HG02763 (cell line): ENCODE results near the gene PHF19.

Source experiments
- ATAC-seq: cut with Tn5 transposase; IDR thresholded peaks from one replicate; pipeline ENCODE4 v1.9.1; 2021; ENCODE audit warnings: mild to moderate bottlenecking, moderate library complexity; ENCODE audit not compliant: unreplicated experiment

The PHF19 gene

DNA sequence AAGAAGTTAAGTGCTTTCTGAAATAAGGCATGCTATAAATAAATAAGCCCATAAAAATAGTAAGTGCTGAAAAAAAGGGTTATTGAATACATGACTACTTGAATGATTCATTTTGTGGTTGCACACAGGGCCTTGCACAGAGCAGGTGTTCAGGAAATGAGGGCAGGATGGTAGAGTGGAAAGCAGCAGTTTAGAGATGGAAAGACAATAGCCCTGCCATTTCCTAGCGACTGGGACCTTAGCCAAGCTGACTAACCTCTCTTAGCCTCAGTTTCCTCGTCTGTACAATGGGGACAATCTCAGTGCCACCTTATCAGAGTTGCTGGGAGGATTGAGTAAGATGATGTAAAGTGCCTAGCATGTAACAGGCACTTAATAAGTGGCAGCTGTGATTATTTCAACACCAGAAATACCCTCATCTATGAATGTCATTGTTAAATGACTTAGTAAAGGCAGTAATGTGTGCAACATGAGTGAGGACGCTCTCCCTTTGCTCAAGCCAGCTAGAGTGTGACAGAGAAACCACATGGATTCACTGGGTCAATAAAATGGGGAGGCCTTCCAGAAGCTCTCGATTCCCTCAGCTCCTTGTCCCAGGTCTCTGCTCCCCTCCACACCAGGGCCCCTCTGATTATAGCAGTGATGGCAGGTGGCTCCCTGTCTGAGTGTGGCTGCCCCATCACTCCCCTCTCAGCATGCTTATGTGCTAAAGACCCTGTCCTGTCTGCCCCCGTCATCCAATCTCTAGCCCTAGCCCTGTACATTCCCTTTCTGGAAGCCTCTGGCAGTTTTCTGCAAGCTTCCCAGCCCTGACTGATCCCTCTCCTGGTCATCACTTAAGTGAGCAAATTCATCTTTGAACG is 16.0 kb upstream of the PHF19 start:
- ATAC-seq = peak; percentile 62

- ATAC-seq = peak; percentile 30
Observed at GRCh38 chr9:120891884-120892747, 15.1 kb upstream of the PHF19 start.

GRCh38 chr9:120891245-120891883 is 14.4 kb upstream of the PHF19 start:
- no peak for ATAC-seq

GRCh38 chr9:120890320-120891244 is 13.6 kb upstream of the PHF19 start:
- ATAC-seq = no peak

- ATAC-seq = no peak
Observed at GRCh38 chr9:120889606-120890271, 12.8 kb upstream of the PHF19 start.

DNA sequence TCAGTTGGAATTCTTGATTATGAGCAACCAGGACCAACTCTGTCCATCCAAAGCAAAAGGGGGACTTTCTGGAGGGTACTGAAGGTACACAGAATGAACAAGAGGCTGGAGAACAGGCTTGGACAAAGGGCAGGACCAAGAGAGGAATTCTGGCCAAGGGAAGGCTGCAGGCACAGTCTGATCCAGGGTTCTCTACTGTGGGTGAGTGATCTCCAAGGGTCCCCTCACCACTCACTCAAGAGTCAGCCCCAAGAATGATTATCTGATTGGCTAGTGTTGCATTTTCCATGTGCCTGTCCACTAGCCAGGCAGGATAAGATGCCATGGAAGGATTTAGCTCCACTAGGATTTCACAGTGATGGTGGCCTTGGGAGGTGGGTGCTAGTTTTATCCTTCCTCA is 11.6 kb upstream of the PHF19 start:
- ATAC-seq = no peak

DNA sequence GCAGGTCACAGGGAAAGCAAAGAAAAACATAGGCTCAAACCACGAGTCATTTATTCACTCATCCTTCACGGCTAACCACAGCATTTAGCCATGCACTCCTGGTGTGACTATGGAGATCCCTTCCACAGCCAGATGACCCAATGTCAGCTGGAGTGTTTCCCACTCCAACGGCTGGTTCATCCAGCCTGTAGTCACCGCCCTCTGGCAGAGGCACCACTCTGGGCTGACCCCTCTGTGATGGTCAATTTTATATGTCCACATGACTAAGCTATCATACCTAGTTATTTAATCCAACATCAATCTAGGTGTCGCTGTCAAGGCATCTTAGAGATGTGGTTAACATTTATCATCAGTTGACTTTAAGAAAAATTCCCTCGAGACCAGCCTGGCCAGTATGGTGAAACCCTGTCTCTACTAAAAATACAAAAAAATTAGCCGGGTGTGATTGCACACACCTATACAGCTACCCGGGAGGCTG is 9.5 kb upstream of the PHF19 start:
- ATAC-seq = no peak

- ATAC-seq = no peak
Observed at GRCh38 chr9:120885958-120886357, 9.0 kb upstream of the PHF19 start.

- no peak for ATAC-seq
Observed at GRCh38 chr9:120885457-120885856, 8.5 kb upstream of the PHF19 start.

GRCh38 chr9:120883608-120883996 is 6.6 kb upstream of the PHF19 start:
- ATAC-seq = no peak

GRCh38 chr9:120882935-120883607 is 6.1 kb upstream of the PHF19 start:
- no peak for ATAC-seq

DNA sequence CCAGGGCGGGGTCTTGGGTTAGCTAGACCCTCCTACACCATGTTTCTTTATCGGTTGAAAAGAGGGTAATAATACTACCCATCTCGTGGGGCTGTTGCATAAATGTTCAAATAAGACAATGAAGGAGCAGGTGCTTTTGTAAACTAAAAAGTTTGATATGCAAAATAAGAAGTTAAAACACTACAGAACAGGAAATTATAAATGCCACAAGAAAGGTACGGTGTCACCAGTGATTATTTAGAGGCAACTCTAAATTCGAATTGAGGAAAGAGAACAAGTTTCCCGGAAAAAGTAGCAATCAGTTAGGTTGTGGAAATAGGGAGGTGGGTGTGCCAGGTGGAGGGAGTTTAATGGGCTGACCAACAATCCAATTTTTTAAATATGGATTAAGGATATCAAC is 2.5 kb upstream of the PHF19 start:
- no peak for ATAC-seq

GRCh38 chr9:120878188-120879130 is 1.5 kb upstream of the PHF19 start:
- no peak for ATAC-seq

GRCh38 chr9:120877276-120878034 is 467 bp upstream of the PHF19 start:
- peak; percentile 41 for ATAC-seq

- peak; percentile 61 for ATAC-seq
Observed at GRCh38 chr9:120875954-120876841, 790 bp downstream of the PHF19 start.

DNA sequence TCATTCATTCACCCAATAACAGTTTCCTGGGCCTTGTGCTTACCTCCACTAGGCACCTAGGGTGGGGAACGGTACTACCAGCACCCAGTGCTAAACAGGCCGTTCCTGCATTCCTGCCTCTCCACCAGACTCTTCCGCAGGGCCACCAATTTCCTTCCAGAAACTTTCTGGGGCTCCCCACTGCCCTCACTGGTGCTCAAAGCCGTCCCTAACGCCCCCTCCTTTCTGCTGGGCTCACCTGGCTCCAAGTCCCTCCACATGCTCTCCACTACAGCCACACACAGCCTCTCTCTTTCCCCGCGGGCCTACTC is 1.4 kb downstream of the PHF19 start:
- no peak for ATAC-seq

GRCh38 chr9:120875195-120875565 is 1.8 kb downstream of the PHF19 start:
- no peak for ATAC-seq
